Measurements from ENCODE around the gene TNFRSF25. TPM values are rescaled to one million over a fixed set of nuclear protein-coding genes. Genes with fewer than 3 reads are reported as not detected.
"Not testable (repeated sequence)": the region's sequence is repeated elsewhere in the genome, so short reads cannot be mapped to it uniquely, and the experiment has no call there.

Gene TNFRSF25
- polyA plus RNA-seq, 1 of the 3 experiments (the other 2 are of a cell fraction) = 20.8 TPM

- H3K4me2 ChIP-seq; H3K79me2 ChIP-seq (ENCODE audit: insufficient read depth); H3K27me3 ChIP-seq (ENCODE audit: insufficient read depth); H3K9me2 ChIP-seq; DNase-seq; H4K20me1 ChIP-seq (ENCODE audit: insufficient read depth); H3F3A ChIP-seq (replicated peaks; ENCODE audit: insufficient read depth); H3K9ac ChIP-seq; H2AFZ ChIP-seq (ENCODE audit: low read depth); H3K27ac ChIP-seq (ENCODE audit: low read depth in 2 of 2, low read length in 1 of 2); POLR2A ChIA-PET; H3K36me3 ChIP-seq (replicated peaks in 1 of 2; ENCODE audit: control insufficient read depth in 1 of 2, insufficient read depth in 2 of 2, low read length in 1 of 2); H3K4me1 ChIP-seq (ENCODE audit: control insufficient read depth in 1 of 2, insufficient read depth in 2 of 2, low read depth in 1 of 2, low read length in 1 of 2); H3K4me3 ChIP-seq (ENCODE audit: low read depth in 2 of 2, low read length in 1 of 2); H3K9me3 ChIP-seq: not testable (repeated sequence)
- WGBS (ENCODE audit: low lambda C conversion rate) = 44% methylated on average over 10 of the region's 13 CpGs
- CTCF ChIA-PET = interaction anchor here (0.6 to 13.6 kb wide), 5 partner anchors 11 to 185 kb away, joined by 3 to 290 read pairs (median 6); partner anchors contain the start of genes ESPN and HES2
Observed at GRCh38 chr1:6431645-6432579, 34.1 kb downstream of the TNFRSF25 start.

GRCh38 chr1:6429660-6430411 lies 36.1 kb downstream of the TNFRSF25 start:
- DNase-seq = not testable (repeated sequence)
- 100% methylated on average over 2 of the region's 19 CpGs for WGBS (ENCODE audit: low lambda C conversion rate)

GRCh38 chr1:6428453-6428852 lies 37.5 kb downstream of the TNFRSF25 start:
- H3K4me3 ChIP-seq (ENCODE audit: low read depth in 2 of 2, low read length in 1 of 2); H3K9ac ChIP-seq; H3K4me2 ChIP-seq; H2AFZ ChIP-seq (ENCODE audit: low read depth); H3K9me3 ChIP-seq; H3K79me2 ChIP-seq (ENCODE audit: insufficient read depth); H3F3A ChIP-seq (replicated peaks; ENCODE audit: insufficient read depth); H3K36me3 ChIP-seq (replicated peaks in 1 of 2; ENCODE audit: control insufficient read depth in 1 of 2, insufficient read depth in 2 of 2, low read length in 1 of 2); H3K4me1 ChIP-seq (ENCODE audit: control insufficient read depth in 1 of 2, insufficient read depth in 2 of 2, low read depth in 1 of 2, low read length in 1 of 2); H4K20me1 ChIP-seq (ENCODE audit: insufficient read depth); H3K27ac ChIP-seq (ENCODE audit: low read depth in 2 of 2, low read length in 1 of 2); DNase-seq; POLR2A ChIA-PET; H3K9me2 ChIP-seq: not testable (repeated sequence)
- no CpG with 5 or more reads among the region's 6 CpGs for WGBS (ENCODE audit: low lambda C conversion rate)
- CTCF ChIA-PET = interaction anchor here (0.6 to 0.9 kb wide), 3 partner anchors 9 to 25 kb away, joined by 3 to 4 read pairs (median 3); no protein-coding TSS in a partner anchor
- peaks cover 17% of the 10 kb centered on the region for H3K27me3 ChIP-seq (ENCODE audit: insufficient read depth)

More at GRCh38 chr1:6429660-6430411, 36.1 kb downstream of the TNFRSF25 start:
- not testable (repeated sequence) for H3F3A ChIP-seq (replicated peaks; ENCODE audit: insufficient read depth); H3K36me3 ChIP-seq (replicated peaks in 1 of 2; ENCODE audit: control insufficient read depth in 1 of 2, insufficient read depth in 2 of 2, low read length in 1 of 2); H3K4me3 ChIP-seq (ENCODE audit: low read depth in 2 of 2, low read length in 1 of 2); H3K27ac ChIP-seq (ENCODE audit: low read depth in 2 of 2, low read length in 1 of 2); H3K9ac ChIP-seq; H3K79me2 ChIP-seq (ENCODE audit: insufficient read depth); H4K20me1 ChIP-seq (ENCODE audit: insufficient read depth); H3K4me2 ChIP-seq; H3K27me3 ChIP-seq (ENCODE audit: insufficient read depth); H3K9me3 ChIP-seq; H3K4me1 ChIP-seq (ENCODE audit: control insufficient read depth in 1 of 2, insufficient read depth in 2 of 2, low read depth in 1 of 2, low read length in 1 of 2); H3K9me2 ChIP-seq; H2AFZ ChIP-seq (ENCODE audit: low read depth)
- ChIA-PET CTCF (interaction anchor here (0.7 to 3.3 kb wide), 8 partner anchors 7 to 183 kb away, joined by 3 to 13 read pairs (median 3); partner anchors contain the start of gene HES2), POLR2A (interaction anchor here (1.2 kb wide), 1 partner anchor 184 kb away, joined by 4 read pairs; no protein-coding TSS in a partner anchor)
